ENCODE data around the gene AOAH.

DNA sequence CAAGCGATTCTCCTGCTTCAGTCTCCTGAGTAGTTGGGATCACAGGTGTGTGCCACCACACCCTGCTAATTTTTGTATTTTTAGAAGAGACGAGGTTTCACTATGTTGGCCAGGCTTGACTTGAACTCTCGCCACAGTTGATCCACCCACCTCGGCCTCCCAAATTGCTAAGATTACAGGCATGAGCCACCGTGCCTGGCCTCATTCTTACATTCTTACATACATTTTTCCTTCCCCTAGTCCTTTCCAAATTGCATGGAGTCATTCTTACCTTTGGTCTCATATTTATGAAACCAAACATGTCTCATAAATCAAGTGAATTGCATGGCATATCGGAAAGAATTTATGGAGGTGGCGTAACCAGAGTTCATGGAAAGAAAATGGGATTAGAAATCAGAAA is 186.2 kb downstream of the AOAH start:
- TF ChIP-seq, protein P1, sequence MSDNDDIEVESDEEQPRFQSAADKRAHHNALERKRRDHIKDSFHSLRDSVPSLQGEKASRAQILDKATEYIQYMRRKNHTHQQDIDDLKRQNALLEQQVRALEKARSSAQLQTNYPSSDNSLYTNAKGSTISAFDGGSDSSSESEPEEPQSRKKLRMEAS (IDR thresholded peaks at IDR 0.05): no peak
- TF ChIP-seq FOXM1 (IDR thresholded peaks at IDR 0.05; ENCODE audit: borderline replicate concordance, low read depth) (no peak), EP300 (IDR thresholded peaks at IDR 0.05; ENCODE audit: borderline replicate concordance) (no peak), CREB1 (IDR thresholded peaks at IDR 0.05; ENCODE audit: low read depth) (no peak)

Measured in Ishikawa (cell line).